Esophagus squamous epithelium (tissue), 5 donors: ENCODE measurements around the gene OPRM1. TPM values are rescaled to one million over a fixed set of nuclear protein-coding genes. Genes with fewer than 3 reads are reported as not detected.

Experiments used
- DNase-seq: peaks from one replicate; lab custom pipeline; 2025; lab: John Stamatoyannopoulos, UW
- H3K27ac ChIP-seq, 4 donors: fragments of 200-600 bp; sonication (generic); one replicate each; pipeline ENCODE4 v1.5.1; 2016 to 2019; ENCODE audit warnings: mild to moderate bottlenecking in 1 of 4
- H3K27me3 ChIP-seq, 4 donors: fragments of 200-600 bp; sonication (generic); 1 replicate in 3 of 4; 2 replicates in 1 of 4; pipeline versions ENCODE4 v1.5.1 to v1.6.0; 2017 to 2021; ENCODE audit warnings: antibody characterized with exemption in 1 of 4
- H3K36me3 ChIP-seq, 3 donors: fragments of 200-600 bp; sonication (generic); one replicate each; pipeline ENCODE4 v1.5.1; 2016 to 2019
- H3K4me1 ChIP-seq, 3 donors: fragments of 200-600 bp; sonication (generic); one replicate each; pipeline ENCODE4 v1.5.1; 2017 to 2019
- H3K4me3 ChIP-seq, 4 donors: fragments of 200-600 bp; sonication (generic); 1 replicate in 3 of 4; 2 replicates in 1 of 4; pipeline ENCODE4 v1.5.1; 2016 to 2019; ENCODE audit warnings: mild to moderate bottlenecking in 2 of 4, moderate library complexity in 1 of 4
- H3K9me3 ChIP-seq, 3 donors: fragments of 200-600 bp; sonication (generic); one replicate each; pipeline ENCODE4 v1.5.1; 2016 to 2019
- CTCF ChIP-seq, 6 experiments: fragments of 450-650 bp in 4 of 6; fragments of 200-600 bp in 2 of 6; sonication (generic) in 2 of 6; IDR thresholded peaks; one replicate each; pipeline ENCODE4 v1.5.1; 2016 to 2019; ENCODE audit warnings: antibody characterized with exemption in 6 of 6, mild to moderate bottlenecking in 4 of 6, moderate library complexity in 4 of 6
- POLR2A ChIP-seq, 4 donors: fragments of 450-650 bp; IDR thresholded peaks; one replicate each; pipeline ENCODE4 v1.6.1; 2017; ENCODE audit warnings: antibody characterized with exemption in 4 of 4, mild to moderate bottlenecking in 4 of 4, moderate library complexity in 3 of 4
- WGBS, 2 donors: methylation state at CpG; one replicate each; pipeline ENCODE4 v1.1.5; 2018; 5-methylcytosine and 5-hydroxymethylcytosine counted together
- intact Hi-C: fragments of 100-400 bp; cut with DNase I; formaldehyde crosslinking; loops from one replicate; pipeline ENCODE4 v1.15.0; 2022
- total RNA-seq, 4 donors: library from RNA; depleted of rRNA; stranded (reverse); fragments of >200 nt; gene quantifications; one replicate each; pipeline ENCODE4 v1.1.0, GENCODE V29; 2016
- donor health status: DM: yes; HTN: yes; CAD: no.

OPRM1 gene
- total RNA-seq, 4 donors from 2014 or later: not detected

GRCh38 chr6:154242617-154243357 is 203.7 kb downstream of the OPRM1 start:
- peak overlapping the region in 3 of 4 donors; percentile 57 to 73 (median 66) for H3K27ac ChIP-seq
- H3K9me3 ChIP-seq: no peaks in the 10 kb centered on the region
- TF ChIP-seq POLR2A (IDR thresholded peaks at IDR 0.05): no peak
- no peak for TF ChIP-seq CTCF (IDR thresholded peaks at IDR 0.05)
- H3K27me3 ChIP-seq: no peaks in the 10 kb centered on the region
- H3K4me3 ChIP-seq: no peak overlapping the region
- H3K4me1 ChIP-seq: peaks cover 10 to 74% (median 15%) of the 10 kb centered on the region in 3 donors
- 70 to 73% methylated on average over 13 of the region's 13 CpGs for whole genome bisulfite sequencing, 2 donors
- no peaks in the 10 kb centered on the region for H3K36me3 ChIP-seq
- intact Hi-C loops: no loop called here
- no peak for DNase-seq

GRCh38 chr6:154243793-154244750 is 205.0 kb downstream of the OPRM1 start:
- Histone ChIP-seq H3K27ac (peak overlapping the region; percentile 56 to 73 (median 62)), H3K4me1 (peaks cover 10 to 68% (median 10%) of the 10 kb centered on the region in 3 donors), H3K4me3 (peak overlapping the region in 2 of 4 donors; percentile 39 to 45), H3K27me3 (no peaks in the 10 kb centered on the region), H3K9me3 (no peaks in the 10 kb centered on the region), H3K36me3 (no peaks in the 10 kb centered on the region)
- DNase-seq: no peak
- no peak for TF ChIP-seq CTCF (IDR thresholded peaks at IDR 0.05)
- no peak for TF ChIP-seq POLR2A (IDR thresholded peaks at IDR 0.05)
- intact Hi-C loops: no loop called here
- 49 to 54% methylated on average over 6 of the region's 6 CpGs for WGBS, 2 donors

- WGBS, 2 donors: 37 to 46% methylated on average over 5 of the region's 5 CpGs
- Histone ChIP-seq H3K36me3 (no peaks in the 10 kb centered on the region), H3K4me3 (peak overlapping the region in 3 of 4 donors; percentile 25 to 59 (median 39)), H3K27me3 (no peaks in the 10 kb centered on the region), H3K27ac (peak overlapping the region; percentile 16 to 73 (median 56)), H3K9me3 (no peaks in the 10 kb centered on the region), H3K4me1 (peaks cover 9 to 56% (median 10%) of the 10 kb centered on the region in 3 donors)
- intact Hi-C loops: no loop called here
- DNase-seq: no peak
- peak in 1 of 4 donors; percentile 13 for TF ChIP-seq POLR2A (IDR thresholded peaks at IDR 0.05)
- no peak for TF ChIP-seq CTCF (IDR thresholded peaks at IDR 0.05)
Observed at GRCh38 chr6:154245506-154245905, 206.5 kb downstream of the OPRM1 start.

- no peak for DNase-seq
- Histone ChIP-seq H3K27ac (peak overlapping the region; percentile 41 to 73 (median 56)), H3K27me3 (no peaks in the 10 kb centered on the region), H3K36me3 (no peaks in the 10 kb centered on the region), H3K4me3 (peak overlapping the region; percentile 25 to 59 (median 36)), H3K9me3 (no peaks in the 10 kb centered on the region), H3K4me1 (peaks cover 9 to 56% (median 10%) of the 10 kb centered on the region in 3 donors)
- intact Hi-C loops: no loop called here
- WGBS, 2 donors: 39 to 45% methylated on average over 7 of the region's 7 CpGs
- TF ChIP-seq CTCF (IDR thresholded peaks at IDR 0.05) (no peak), POLR2A (IDR thresholded peaks at IDR 0.05) (no peak)
Observed at GRCh38 chr6:154246723-154247118, 207.7 kb downstream of the OPRM1 start.
